ENCODE results near the gene MAN2B2.

DNA sequence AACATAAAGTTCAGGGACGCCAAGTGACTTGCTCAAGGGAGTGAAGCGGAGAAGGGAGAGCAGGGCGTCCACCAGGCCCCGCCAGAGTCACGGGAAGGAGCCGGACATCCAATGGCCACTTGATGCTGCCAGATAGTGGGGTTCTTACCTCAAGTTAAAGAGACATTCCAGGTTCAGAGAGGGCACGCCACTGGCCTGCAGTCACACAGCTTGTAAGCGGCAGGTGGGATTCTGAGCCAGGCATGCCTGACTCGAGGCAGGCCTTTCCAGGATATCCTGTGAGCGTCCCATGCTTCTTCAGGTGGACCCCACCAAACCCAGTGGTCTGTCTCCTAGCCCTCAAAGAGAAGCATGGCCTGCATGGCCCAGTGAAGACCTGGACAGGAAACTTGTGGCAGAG, 2.4 kb downstream of the MAN2B2 start:
- TF ChIP-seq POLR2A (IDR thresholded peaks at IDR 0.05; ENCODE audit: low read depth, low read length) = no peak
- no peak for TF ChIP-seq CTCF (conservative IDR thresholded peaks at IDR 0.05; ENCODE audit: low read depth, low read length)
- no peak for TF ChIP-seq BHLHE40 (IDR thresholded peaks at IDR 0.05; ENCODE audit: low read depth, low read length)

All from IMR-90 (cell line).